Ascending aorta (tissue), 2 donors: ENCODE data around the gene SGMS2. TPM values are rescaled to one million over a fixed set of nuclear protein-coding genes. Genes with fewer than 3 reads are reported as not detected.

Source experiments
- DNase-seq, 2 donors: peaks; one replicate each; pipeline ENCODE4 v3.0.0-alpha.2; 2019; ENCODE audit warnings: low spot score in 2 of 2
- H3K27ac ChIP-seq, 2 donors: fragments of 200-600 bp; sonication (generic); one replicate each; pipeline ENCODE4 v1.5.1; 2016 to 2017; ENCODE audit warnings: mild to moderate bottlenecking in 1 of 2
- H3K27me3 ChIP-seq: fragments of 200-600 bp; sonication (generic); one replicate; pipeline ENCODE4 v1.5.1; 2017
- H3K36me3 ChIP-seq, 2 donors: fragments of 200-600 bp; sonication (generic); one replicate each; pipeline ENCODE4 v1.5.1; 2016
- H3K4me1 ChIP-seq, 2 donors: fragments of 200-600 bp; sonication (generic); one replicate each; pipeline ENCODE4 v1.5.1; 2016 to 2017; ENCODE audit warnings: mild to moderate bottlenecking in 1 of 2
- H3K4me3 ChIP-seq, 2 donors: fragments of 200-600 bp; sonication (generic); one replicate each; pipeline ENCODE4 v1.5.1; 2016 to 2017; ENCODE audit warnings: mild to moderate bottlenecking in 1 of 2
- H3K9me3 ChIP-seq, 2 donors: fragments of 200-600 bp; sonication (generic); one replicate each; pipeline ENCODE4 v1.5.1; 2016
- intact Hi-C: fragments of 100-400 bp; cut with DNase I; formaldehyde crosslinking; loops from one replicate; pipeline ENCODE4 v1.15.1; 2023
- total RNA-seq: library from RNA; depleted of rRNA; stranded (reverse); fragments of >200 nt; gene quantifications from one replicate; pipeline ENCODE4 v1.1.0, GENCODE V29; 2016
- TF ChIP-seq, protein P1 (sequence below), 3 experiments: fragments of 200-600 bp in 2 of 3; fragments of 450-650 bp in 1 of 3; sonication (generic) in 2 of 3; IDR thresholded peaks; one replicate each; pipeline ENCODE4 v1.5.1; 2016 to 2019; ENCODE audit warnings: antibody characterized with exemption in 3 of 3, mild to moderate bottlenecking in 1 of 3, moderate library complexity in 1 of 3

The SGMS2 gene
- total RNA-seq, 1 donor from 2014 or later: 333 TPM

DNA sequence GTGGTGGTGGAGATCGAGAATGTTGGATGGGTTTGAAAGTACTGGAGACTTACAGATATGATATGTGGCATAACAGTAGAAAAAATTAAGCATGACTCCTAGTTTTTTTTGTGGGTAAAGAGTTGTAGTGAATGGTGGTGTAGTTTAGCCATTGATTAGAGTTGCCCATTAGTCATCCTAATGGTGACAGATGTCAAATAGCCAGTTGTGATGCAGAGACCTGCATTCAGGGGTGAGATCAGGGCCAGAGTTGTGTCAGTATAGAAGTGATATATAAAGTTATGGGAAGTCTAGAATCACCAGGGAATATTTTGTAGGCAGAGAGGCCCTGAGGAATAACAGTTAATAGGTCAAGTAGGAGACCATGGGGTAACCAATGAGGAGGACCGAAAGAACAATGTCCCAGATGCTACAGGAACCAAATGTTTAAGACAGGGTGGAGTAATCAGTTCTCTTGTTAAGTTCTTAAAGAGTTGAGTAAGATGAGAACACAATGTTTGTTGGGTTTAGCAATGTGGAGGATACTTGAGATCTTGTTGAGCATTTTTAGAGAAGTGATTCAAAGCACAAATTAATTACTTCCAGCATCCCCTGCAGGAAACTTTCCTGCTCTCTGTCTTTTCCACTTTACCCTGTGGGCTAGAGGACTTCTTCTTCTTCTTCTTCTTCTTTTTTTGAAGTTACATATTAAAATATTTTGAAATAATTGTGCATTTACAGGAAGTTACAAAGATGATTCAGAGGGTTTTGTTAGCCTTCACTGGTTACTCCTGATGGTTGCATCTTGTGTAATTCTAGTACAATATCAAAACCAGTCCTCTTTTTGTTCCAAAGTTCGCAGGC, 13.3 kb downstream of the SGMS2 start:
- intact Hi-C loops: no loop called here
- Histone ChIP-seq H3K27ac (peak overlapping the region in 1 of 2 donors; percentile 3), H3K4me3 (no peak overlapping the region), H3K4me1 (no peaks in the 10 kb centered on the region), H3K36me3 (no peaks in the 10 kb centered on the region), H3K9me3 (peaks cover 0 to 3% of the 10 kb centered on the region in 2 donors), H3K27me3 (no peaks in the 10 kb centered on the region)
- no peak for DNase-seq
- TF ChIP-seq, protein P1, sequence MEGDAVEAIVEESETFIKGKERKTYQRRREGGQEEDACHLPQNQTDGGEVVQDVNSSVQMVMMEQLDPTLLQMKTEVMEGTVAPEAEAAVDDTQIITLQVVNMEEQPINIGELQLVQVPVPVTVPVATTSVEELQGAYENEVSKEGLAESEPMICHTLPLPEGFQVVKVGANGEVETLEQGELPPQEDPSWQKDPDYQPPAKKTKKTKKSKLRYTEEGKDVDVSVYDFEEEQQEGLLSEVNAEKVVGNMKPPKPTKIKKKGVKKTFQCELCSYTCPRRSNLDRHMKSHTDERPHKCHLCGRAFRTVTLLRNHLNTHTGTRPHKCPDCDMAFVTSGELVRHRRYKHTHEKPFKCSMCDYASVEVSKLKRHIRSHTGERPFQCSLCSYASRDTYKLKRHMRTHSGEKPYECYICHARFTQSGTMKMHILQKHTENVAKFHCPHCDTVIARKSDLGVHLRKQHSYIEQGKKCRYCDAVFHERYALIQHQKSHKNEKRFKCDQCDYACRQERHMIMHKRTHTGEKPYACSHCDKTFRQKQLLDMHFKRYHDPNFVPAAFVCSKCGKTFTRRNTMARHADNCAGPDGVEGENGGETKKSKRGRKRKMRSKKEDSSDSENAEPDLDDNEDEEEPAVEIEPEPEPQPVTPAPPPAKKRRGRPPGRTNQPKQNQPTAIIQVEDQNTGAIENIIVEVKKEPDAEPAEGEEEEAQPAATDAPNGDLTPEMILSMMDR (IDR thresholded peaks at IDR 0.05): no peak

DNA sequence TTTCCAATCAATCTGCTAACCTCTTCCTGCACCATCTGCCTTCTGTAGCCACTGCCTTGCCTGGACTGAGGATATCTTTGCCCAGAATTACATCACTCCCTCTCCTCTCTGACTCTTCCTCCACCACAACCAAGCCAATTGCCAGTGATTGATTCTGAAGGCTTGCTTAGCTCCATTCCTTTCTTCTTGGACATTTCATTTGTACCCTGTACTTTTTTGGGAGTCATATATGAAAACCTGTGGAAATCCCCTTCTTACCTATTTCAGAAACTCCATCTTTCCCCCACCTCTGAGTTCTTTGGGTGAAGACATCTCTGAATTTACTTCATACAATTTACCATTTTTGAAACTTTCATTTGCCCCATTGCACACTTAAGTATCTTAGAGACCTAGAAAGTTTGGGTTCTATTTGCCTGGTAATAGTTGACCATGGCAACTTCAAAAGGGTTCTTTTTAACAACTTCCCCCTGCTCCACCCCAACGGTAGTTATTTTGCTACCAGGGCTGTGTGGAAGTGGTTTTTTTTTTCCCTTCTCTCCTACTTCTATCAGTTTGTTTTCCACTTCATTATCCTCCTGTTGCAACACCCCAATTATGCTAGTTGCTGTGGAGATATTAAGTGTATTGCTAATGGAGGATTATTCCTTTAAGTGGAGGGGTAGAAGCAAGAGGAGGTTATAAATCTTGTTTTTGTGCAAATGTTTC, 14.3 kb downstream of the SGMS2 start:
- H3K36me3 ChIP-seq: no peaks in the 10 kb centered on the region
- H3K27ac ChIP-seq: peak overlapping the region in 1 of 2 donors; percentile 3
- H3K4me3 ChIP-seq: no peak overlapping the region
- intact Hi-C loops: no loop called here
- H3K27me3 ChIP-seq: no peaks in the 10 kb centered on the region
- TF ChIP-seq, protein P1 (IDR thresholded peaks at IDR 0.05): no peak
- no peak for DNase-seq
- no peaks in the 10 kb centered on the region for H3K4me1 ChIP-seq
- H3K9me3 ChIP-seq: no peaks in the 10 kb centered on the region

DNA sequence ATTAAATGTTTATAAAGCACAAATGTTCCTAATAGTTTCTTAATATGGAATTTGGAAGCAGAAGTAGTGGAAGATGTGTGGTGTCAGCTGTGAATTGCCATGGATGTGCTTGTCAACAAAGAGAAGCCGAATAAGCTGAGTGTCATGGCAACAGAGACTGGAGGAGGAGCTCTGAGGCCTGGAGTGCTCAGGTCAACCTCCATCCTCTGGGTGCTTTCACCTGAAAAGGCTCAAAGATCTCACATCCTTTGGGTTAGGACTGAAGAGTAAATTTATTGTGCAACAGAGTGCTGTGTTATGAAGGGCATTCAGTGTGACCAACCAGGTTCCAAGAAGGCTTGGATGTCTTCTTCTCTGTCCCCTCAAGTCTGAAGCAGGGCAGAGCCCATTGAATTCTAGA, 18.7 kb downstream of the SGMS2 start:
- DNase-seq: no peak
- no peak overlapping the region for H3K4me3 ChIP-seq
- H3K9me3 ChIP-seq: peaks cover 0 to 9% of the 10 kb centered on the region in 2 donors
- no peaks in the 10 kb centered on the region for H3K36me3 ChIP-seq
- no peak overlapping the region for H3K27ac ChIP-seq
- no peaks in the 10 kb centered on the region for H3K27me3 ChIP-seq
- TF ChIP-seq, protein P1 (IDR thresholded peaks at IDR 0.05): no peak
- intact Hi-C loops: no loop called here
- H3K4me1 ChIP-seq: no peaks in the 10 kb centered on the region

DNA sequence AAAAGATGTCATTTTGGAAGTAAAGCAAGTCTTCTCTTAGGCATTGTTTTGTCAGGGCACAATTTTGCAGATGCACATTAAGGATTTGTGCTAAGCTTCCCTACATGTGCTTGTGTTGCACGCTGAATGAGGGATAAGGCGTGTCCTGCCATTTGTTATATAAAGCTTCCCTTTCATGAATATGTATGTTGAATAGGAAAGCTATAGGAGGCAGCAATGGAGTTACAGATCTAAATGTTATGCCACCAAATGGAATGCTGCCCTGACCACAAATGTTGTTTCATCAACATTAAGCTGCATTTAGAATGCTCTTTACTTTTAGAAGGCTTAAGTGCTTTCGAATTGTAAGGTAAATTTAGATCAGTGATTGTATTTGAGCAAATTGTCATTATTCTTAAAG, 20.9 kb downstream of the SGMS2 start:
- Histone ChIP-seq H3K4me1 (no peaks in the 10 kb centered on the region), H3K4me3 (no peak overlapping the region), H3K36me3 (no peaks in the 10 kb centered on the region), H3K27me3 (no peaks in the 10 kb centered on the region), H3K27ac (no peak overlapping the region), H3K9me3 (peaks cover 0 to 9% of the 10 kb centered on the region in 2 donors)
- DNase-seq: no peak
- intact Hi-C loops: no loop called here
- TF ChIP-seq, protein P1 (IDR thresholded peaks at IDR 0.05): no peak

DNA sequence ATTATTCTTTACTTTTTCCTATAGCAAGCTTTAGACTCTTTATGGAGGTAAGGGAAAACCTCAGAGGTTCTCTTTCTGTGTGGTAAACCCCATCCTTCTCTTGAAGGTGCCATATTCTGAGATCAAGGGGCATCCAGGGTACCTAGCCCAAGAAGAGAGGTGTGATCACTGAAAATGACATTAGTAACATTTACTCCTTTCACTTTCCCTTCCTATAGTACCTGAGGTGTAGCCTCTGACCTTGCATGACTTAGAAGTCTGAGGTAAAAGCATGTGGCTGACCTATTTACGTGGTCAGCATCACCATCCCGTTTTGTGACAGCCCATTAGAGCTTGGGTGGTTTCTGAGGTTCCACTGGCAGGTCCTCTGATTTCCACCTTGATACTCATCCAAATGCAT, 25.7 kb downstream of the SGMS2 start:
- Histone ChIP-seq H3K4me3 (no peak overlapping the region), H3K27me3 (no peaks in the 10 kb centered on the region), H3K4me1 (peaks cover 0 to 2% of the 10 kb centered on the region in 2 donors), H3K9me3 (peaks cover 0 to 9% of the 10 kb centered on the region in 2 donors), H3K36me3 (no peaks in the 10 kb centered on the region), H3K27ac (no peak overlapping the region)
- TF ChIP-seq, protein P1 (IDR thresholded peaks at IDR 0.05): no peak
- DNase-seq: no peak
- intact Hi-C loops: no loop called here
